Loucy (cell line): ENCODE measurements around the gene FBXW8.

ENCODE experiments used
- EZH2phosphoT487 ChIP-seq: fragments of 200-600 bp; IDR thresholded peaks from 2 replicates; pipeline ENCODE4 v1.6.1; 2018; ENCODE audit warnings: antibody characterized with exemption, mild to moderate bottlenecking, moderate library complexity, borderline replicate concordance
- TF ChIP-seq, protein P1 (sequence below): fragments of 200-600 bp; sonication (generic); conservative IDR thresholded peaks from 2 replicates; pipeline ENCODE4 v1.5.1; 2014; ENCODE audit warnings: mild to moderate bottlenecking, antibody characterized with exemption, low read length

GRCh38 chr12:116887897-116888296 is 22.9 kb upstream of the FBXW8 start:
- TF ChIP-seq, protein P1, sequence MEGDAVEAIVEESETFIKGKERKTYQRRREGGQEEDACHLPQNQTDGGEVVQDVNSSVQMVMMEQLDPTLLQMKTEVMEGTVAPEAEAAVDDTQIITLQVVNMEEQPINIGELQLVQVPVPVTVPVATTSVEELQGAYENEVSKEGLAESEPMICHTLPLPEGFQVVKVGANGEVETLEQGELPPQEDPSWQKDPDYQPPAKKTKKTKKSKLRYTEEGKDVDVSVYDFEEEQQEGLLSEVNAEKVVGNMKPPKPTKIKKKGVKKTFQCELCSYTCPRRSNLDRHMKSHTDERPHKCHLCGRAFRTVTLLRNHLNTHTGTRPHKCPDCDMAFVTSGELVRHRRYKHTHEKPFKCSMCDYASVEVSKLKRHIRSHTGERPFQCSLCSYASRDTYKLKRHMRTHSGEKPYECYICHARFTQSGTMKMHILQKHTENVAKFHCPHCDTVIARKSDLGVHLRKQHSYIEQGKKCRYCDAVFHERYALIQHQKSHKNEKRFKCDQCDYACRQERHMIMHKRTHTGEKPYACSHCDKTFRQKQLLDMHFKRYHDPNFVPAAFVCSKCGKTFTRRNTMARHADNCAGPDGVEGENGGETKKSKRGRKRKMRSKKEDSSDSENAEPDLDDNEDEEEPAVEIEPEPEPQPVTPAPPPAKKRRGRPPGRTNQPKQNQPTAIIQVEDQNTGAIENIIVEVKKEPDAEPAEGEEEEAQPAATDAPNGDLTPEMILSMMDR: no peak
- TF ChIP-seq EZH2phosphoT487: no peak
